Uterine smooth muscle cell (primary cell): ENCODE measurements around the gene KANK4. TPM values are rescaled to one million over a fixed set of nuclear protein-coding genes. Genes with fewer than 3 reads are reported as not detected.

Source experiments
- total RNA-seq: library from RNA; depleted of rRNA; stranded (reverse); fragments of >200 nt; gene quantifications from 2 replicates; pipeline ENCODE4 v1.2.3, GENCODE V29; 2014

Gene KANK4
- under 0.01 TPM in 1 of 2 replicates, not detected in the other for total RNA-seq

GRCh38 chr1:62318756-62319544 lies at the start of gene KANK4:
KANK4 (minus strand) TSS chr1:62319434; CDS start chr1:62281564, 37,870 bp downstream.

GRCh38 chr1:62194651-62195544 lies 124.3 kb downstream of the KANK4 start, which contains the start of gene L1TD1:
L1TD1 (plus strand) TSS chr1:62194849; CDS start chr1:62206629, 11,780 bp downstream.

Other genes starting within 250 kb of the KANK4 start
- 0.12 and 0.22 TPM in 2 replicates for gene L1TD1, start 124.6 kb downstream of the KANK4 start, total RNA-seq
- gene USP1, start 117.6 kb upstream of the KANK4 start, total RNA-seq: 31.5 and 55.3 TPM in 2 replicates